HepG2 (cell line): ENCODE results near the gene RUVBL1. TPM values are rescaled to one million over a fixed set of nuclear protein-coding genes. Genes with fewer than 3 reads are reported as not detected.

Source experiments
- DPF2 ChIP-seq: sonication (generic); formaldehyde crosslinking; IDR thresholded peaks from 2 replicates; pipeline ENCODE4 v1.4.0; 2020; ENCODE audit warnings: mild to moderate bottlenecking, low read depth, missing genetic modification reagents, borderline replicate concordance
- EHMT2 ChIP-seq: fragments of 200-600 bp; sonication (generic); IDR thresholded peaks from 2 replicates; pipeline ENCODE4 v1.7.0; 2017; ENCODE audit warnings: antibody characterized with exemption, low read depth, low read length, borderline replicate concordance
- JUNB ChIP-seq: sonication (generic); formaldehyde crosslinking; IDR thresholded peaks from 2 replicates; pipeline ENCODE4 v1.8.0; 2022; ENCODE audit warnings: missing genetic modification reagents, mild to moderate bottlenecking, borderline replicate concordance
- NFRKB ChIP-seq: fragments of 450-650 bp; IDR thresholded peaks from 2 replicates; pipeline ENCODE4 v1.6.1; 2017
- NKX3-1 ChIP-seq: sonication (generic); formaldehyde crosslinking; IDR thresholded peaks from 2 replicates; pipeline ENCODE4 v1.5.0; 2020; ENCODE audit warnings: missing genetic modification reagents
- PTBP1 ChIP-seq: fragments of 200-400 bp; formaldehyde crosslinking; IDR thresholded peaks from 2 replicates; pipeline ENCODE4 v1.6.1; 2018; ENCODE audit warnings: low read length, low read depth; ENCODE audit not compliant: poor library complexity, severe bottlenecking
- RCOR2 ChIP-seq: IDR thresholded peaks from 2 replicates; pipeline ENCODE4 v1.6.1; 2016; ENCODE audit warnings: missing biosample characterization, missing genetic modification reagents
- SP2 ChIP-seq: sonication (generic); formaldehyde crosslinking; IDR thresholded peaks from 2 replicates; pipeline ENCODE4 v1.5.1; 2020; ENCODE audit warnings: mild to moderate bottlenecking, missing genetic modification reagents
- SRY ChIP-seq: sonication (generic); formaldehyde crosslinking; IDR thresholded peaks from 2 replicates; pipeline ENCODE4 v1.8.0; 2022; ENCODE audit warnings: mild to moderate bottlenecking, missing genetic modification reagents
- YEATS2 ChIP-seq: sonication (generic); formaldehyde crosslinking; IDR thresholded peaks from 2 replicates; pipeline ENCODE4 v1.4.0; 2020; ENCODE audit warnings: missing genetic modification reagents, borderline replicate concordance
- ZKSCAN5 ChIP-seq: sonication (generic); formaldehyde crosslinking; IDR thresholded peaks from 2 replicates; pipeline ENCODE4 v1.5.1; 2020; ENCODE audit warnings: mild to moderate bottlenecking, missing genetic modification reagents
- ZNF180 ChIP-seq: sonication (generic); formaldehyde crosslinking; IDR thresholded peaks from 2 replicates; pipeline ENCODE4 v1.4.0; 2020; ENCODE audit warnings: low read depth, missing genetic modification reagents, borderline replicate concordance
- ZNF333 ChIP-seq: sonication (generic); formaldehyde crosslinking; IDR thresholded peaks from 2 replicates; pipeline ENCODE4 v1.4.0; 2020; ENCODE audit warnings: mild to moderate bottlenecking, missing genetic modification reagents, borderline replicate concordance
- ZNF34 ChIP-seq: sonication (generic); formaldehyde crosslinking; IDR thresholded peaks from 2 replicates; pipeline ENCODE4 v1.4.0; 2020; ENCODE audit warnings: mild to moderate bottlenecking, missing genetic modification reagents, borderline replicate concordance
- ZNF441 ChIP-seq: sonication (generic); formaldehyde crosslinking; IDR thresholded peaks from 2 replicates; pipeline ENCODE4 v1.7.0; 2021; ENCODE audit warnings: missing genetic modification reagents, borderline replicate concordance
- ZNF564 ChIP-seq: sonication (generic); formaldehyde crosslinking; IDR thresholded peaks from 2 replicates; pipeline ENCODE4 v1.8.1; 2023; ENCODE audit warnings: mild to moderate bottlenecking, missing genetic modification reagents
- ZNF768 ChIP-seq: sonication (generic); formaldehyde crosslinking; IDR thresholded peaks from 2 replicates; pipeline ENCODE4 v1.4.0; 2020; ENCODE audit warnings: missing genetic modification reagents
- polyA plus RNA-seq, 8 experiments: library from polyadenylated mRNA; depleted of rRNA in 3 of 8; stranded (reverse) in 7 of 8; unstranded in 1 of 8; fragments of >200 nt; fragmentation: Illumina TruSeq in 4 of 8; extraction: Trizol in 4 of 8; gene quantifications; 2 replicates each; pipeline versions ENCODE4 v1.2.1 to v1.2.3, GENCODE V29; 2011 to 2016; ENCODE audit warnings: low read depth in 4 of 8, missing spikeins in 1 of 8, mixed read lengths in 1 of 8; ENCODE audit not compliant: insufficient read depth in 1 of 8
- total RNA-seq, 5 experiments: library from RNA; depleted of rRNA; stranded (reverse); fragments of >200 nt; fragmentation: Illumina TruSeq; extraction: Trizol; gene quantifications; 2 replicates each; pipeline ENCODE4 v1.2.3, GENCODE V29; 2016; ENCODE audit warnings: low read depth in 1 of 5
- TF ChIP-seq, protein P1 (sequence below): IDR thresholded peaks from 2 replicates; pipeline ENCODE4 v1.6.1; 2016; ENCODE audit warnings: low read depth
- TF ChIP-seq, protein P2 (sequence below): sonication (generic); formaldehyde crosslinking; IDR thresholded peaks from 2 replicates; pipeline ENCODE4 v1.8.0; 2022; ENCODE audit warnings: missing genetic modification reagents, mild to moderate bottlenecking, borderline replicate concordance
- TF ChIP-seq, protein P3 (sequence below): conservative IDR thresholded peaks from 2 replicates; pipeline ENCODE4 v1.6.1; 2018; ENCODE audit warnings: missing genetic modification reagents
- TF ChIP-seq, protein P4 (sequence below): sonication (generic); formaldehyde crosslinking; IDR thresholded peaks from 2 replicates; pipeline ENCODE4 v1.5.1; 2020; ENCODE audit warnings: missing genetic modification reagents, mild to moderate bottlenecking, borderline replicate concordance
- TF ChIP-seq, protein P5 (sequence below): sonication (generic); formaldehyde crosslinking; IDR thresholded peaks from 2 replicates; pipeline ENCODE4 v1.9.0; 2021; ENCODE audit warnings: missing genetic modification reagents, borderline replicate concordance

RUVBL1 gene
- total and polyA plus RNA-seq, 2 of the 13 experiments (the other 11 are each of a cell fraction or from before 2014, with no cell fraction given): 32.7 to 86.3 TPM

DNA sequence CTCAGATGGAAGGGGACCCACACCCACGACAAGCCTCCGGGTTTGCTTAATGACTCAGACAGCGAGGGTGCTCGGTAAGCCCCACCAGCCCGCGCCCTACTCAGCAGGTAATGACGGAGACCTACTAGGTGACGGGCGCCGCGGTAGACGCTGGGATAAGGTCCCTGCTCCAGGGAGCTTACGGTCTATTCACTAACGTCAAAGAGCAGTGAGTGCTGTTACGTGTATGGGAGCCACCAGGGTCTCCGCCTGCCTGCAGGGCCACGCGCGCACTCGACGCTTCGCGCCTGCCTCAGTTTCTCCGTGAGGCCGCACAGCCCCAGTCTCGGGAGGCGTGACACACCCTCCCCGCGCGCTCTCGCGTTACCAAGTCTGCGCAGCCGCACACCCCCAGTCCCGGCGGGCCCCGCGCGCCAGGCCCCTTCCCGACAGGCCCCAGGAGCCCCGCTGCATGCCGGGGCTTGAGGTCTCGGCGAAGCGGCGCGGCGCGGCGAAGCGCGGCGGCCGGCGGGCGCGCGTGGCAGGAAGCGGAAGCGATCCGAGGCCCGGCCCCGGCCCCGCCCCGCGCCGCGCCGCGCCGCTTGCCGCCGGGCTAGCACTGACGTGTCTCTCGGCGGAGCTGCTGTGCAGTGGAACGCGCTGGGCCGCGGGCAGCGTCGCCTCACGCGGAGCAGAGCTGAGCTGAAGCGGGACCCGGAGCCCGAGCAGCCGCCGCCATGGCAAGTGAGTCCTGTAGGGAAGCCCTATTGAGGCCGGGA, 71.6 kb downstream of the RUVBL1 start, which contains the start of gene SEC61A1 (continued):
- TF ChIP-seq ZNF768 (CRISPR knock-in tag) (peak; percentile 68; the same call in 1 of the 2 replicates), ZNF34 (CRISPR knock-in tag) (no peak), SRY (CRISPR knock-in tag) (peak; percentile 65), YEATS2 (CRISPR knock-in tag) (peak; percentile 87; the same call in 1 of the 2 replicates), DPF2 (no peak), ZNF564 (peak; percentile 51), NFRKB (no peak), SP2 (CRISPR knock-in tag) (no peak; the same call in 1 of the 2 replicates), PTBP1 (no peak), RCOR2 (CRISPR knock-in tag) (no peak), ZNF441 (CRISPR knock-in tag) (no peak), ZNF180 (no peak), ZNF333 (0 out of 2 replicates have a peak, but pooled peaks have one; percentile 88), JUNB (CRISPR knock-in tag) (no peak), NKX3-1 (CRISPR knock-in tag) (no peak; the same call in none of the 2 replicates), ZKSCAN5 (no peak), EHMT2 (no peak)
- TF ChIP-seq, protein P1, sequence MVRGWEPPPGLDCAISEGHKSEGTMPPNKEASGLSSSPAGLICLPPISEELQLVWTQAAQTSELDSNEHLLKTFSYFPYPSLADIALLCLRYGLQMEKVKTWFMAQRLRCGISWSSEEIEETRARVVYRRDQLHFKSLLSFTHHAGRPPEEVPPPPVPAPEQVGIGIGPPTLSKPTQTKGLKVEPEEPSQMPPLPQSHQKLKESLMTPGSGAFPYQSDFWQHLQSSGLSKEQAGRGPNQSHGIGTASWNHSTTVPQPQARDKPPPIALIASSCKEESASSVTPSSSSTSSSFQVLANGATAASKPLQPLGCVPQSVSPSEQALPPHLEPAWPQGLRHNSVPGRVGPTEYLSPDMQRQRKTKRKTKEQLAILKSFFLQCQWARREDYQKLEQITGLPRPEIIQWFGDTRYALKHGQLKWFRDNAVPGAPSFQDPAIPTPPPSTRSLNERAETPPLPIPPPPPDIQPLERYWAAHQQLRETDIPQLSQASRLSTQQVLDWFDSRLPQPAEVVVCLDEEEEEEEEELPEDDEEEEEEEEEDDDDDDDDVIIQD (CRISPR knock-in tag): no peak; the same call in 1 of the 2 replicates
- TF ChIP-seq, protein P2, sequence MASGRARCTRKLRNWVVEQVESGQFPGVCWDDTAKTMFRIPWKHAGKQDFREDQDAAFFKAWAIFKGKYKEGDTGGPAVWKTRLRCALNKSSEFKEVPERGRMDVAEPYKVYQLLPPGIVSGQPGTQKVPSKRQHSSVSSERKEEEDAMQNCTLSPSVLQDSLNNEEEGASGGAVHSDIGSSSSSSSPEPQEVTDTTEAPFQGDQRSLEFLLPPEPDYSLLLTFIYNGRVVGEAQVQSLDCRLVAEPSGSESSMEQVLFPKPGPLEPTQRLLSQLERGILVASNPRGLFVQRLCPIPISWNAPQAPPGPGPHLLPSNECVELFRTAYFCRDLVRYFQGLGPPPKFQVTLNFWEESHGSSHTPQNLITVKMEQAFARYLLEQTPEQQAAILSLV (CRISPR knock-in tag): peak; percentile 94; the same call in 1 of the 2 replicates
- TF ChIP-seq, protein P3, sequence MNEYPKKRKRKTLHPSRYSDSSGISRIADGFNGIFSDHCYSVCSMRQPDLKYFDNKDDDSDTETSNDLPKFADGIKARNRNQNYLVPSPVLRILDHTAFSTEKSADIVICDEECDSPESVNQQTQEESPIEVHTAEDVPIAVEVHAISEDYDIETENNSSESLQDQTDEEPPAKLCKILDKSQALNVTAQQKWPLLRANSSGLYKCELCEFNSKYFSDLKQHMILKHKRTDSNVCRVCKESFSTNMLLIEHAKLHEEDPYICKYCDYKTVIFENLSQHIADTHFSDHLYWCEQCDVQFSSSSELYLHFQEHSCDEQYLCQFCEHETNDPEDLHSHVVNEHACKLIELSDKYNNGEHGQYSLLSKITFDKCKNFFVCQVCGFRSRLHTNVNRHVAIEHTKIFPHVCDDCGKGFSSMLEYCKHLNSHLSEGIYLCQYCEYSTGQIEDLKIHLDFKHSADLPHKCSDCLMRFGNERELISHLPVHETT (CRISPR knock-in tag): no peak
- TF ChIP-seq, protein P4, sequence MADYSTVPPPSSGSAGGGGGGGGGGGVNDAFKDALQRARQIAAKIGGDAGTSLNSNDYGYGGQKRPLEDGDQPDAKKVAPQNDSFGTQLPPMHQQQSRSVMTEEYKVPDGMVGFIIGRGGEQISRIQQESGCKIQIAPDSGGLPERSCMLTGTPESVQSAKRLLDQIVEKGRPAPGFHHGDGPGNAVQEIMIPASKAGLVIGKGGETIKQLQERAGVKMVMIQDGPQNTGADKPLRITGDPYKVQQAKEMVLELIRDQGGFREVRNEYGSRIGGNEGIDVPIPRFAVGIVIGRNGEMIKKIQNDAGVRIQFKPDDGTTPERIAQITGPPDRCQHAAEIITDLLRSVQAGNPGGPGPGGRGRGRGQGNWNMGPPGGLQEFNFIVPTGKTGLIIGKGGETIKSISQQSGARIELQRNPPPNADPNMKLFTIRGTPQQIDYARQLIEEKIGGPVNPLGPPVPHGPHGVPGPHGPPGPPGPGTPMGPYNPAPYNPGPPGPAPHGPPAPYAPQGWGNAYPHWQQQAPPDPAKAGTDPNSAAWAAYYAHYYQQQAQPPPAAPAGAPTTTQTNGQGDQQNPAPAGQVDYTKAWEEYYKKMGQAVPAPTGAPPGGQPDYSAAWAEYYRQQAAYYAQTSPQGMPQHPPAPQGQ (CRISPR knock-in tag): no peak
- TF ChIP-seq, protein P5, sequence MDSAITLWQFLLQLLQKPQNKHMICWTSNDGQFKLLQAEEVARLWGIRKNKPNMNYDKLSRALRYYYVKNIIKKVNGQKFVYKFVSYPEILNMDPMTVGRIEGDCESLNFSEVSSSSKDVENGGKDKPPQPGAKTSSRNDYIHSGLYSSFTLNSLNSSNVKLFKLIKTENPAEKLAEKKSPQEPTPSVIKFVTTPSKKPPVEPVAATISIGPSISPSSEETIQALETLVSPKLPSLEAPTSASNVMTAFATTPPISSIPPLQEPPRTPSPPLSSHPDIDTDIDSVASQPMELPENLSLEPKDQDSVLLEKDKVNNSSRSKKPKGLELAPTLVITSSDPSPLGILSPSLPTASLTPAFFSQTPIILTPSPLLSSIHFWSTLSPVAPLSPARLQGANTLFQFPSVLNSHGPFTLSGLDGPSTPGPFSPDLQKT (CRISPR knock-in tag): peak; percentile 35; the same call in 1 of the 2 replicates
